ENCODE data around the gene PLAC1.

GRCh38 chrX:134623293-134624045 lies 34.8 kb downstream of the PLAC1 start:
- no peak for TF ChIP-seq ZFP30 (CRISPR knock-in tag; IDR thresholded peaks at IDR 0.05)
- no peak for TF ChIP-seq ESRRG (CRISPR knock-in tag; IDR thresholded peaks at IDR 0.05)
- no peak for TF ChIP-seq SNAI2 (CRISPR knock-in tag; IDR thresholded peaks at IDR 0.05)
- TF ChIP-seq RARB (CRISPR knock-in tag; IDR thresholded peaks at IDR 0.05), result no peak
- TF ChIP-seq PPARA (CRISPR knock-in tag; IDR thresholded peaks at IDR 0.05; ENCODE audit: borderline replicate concordance), result no peak
- TF ChIP-seq CREB5 (CRISPR knock-in tag; IDR thresholded peaks at IDR 0.05; ENCODE audit: low read depth), result no peak
- no peak for TF ChIP-seq ZC3H10 (CRISPR knock-in tag; IDR thresholded peaks at IDR 0.05)
- TF ChIP-seq, protein P1, sequence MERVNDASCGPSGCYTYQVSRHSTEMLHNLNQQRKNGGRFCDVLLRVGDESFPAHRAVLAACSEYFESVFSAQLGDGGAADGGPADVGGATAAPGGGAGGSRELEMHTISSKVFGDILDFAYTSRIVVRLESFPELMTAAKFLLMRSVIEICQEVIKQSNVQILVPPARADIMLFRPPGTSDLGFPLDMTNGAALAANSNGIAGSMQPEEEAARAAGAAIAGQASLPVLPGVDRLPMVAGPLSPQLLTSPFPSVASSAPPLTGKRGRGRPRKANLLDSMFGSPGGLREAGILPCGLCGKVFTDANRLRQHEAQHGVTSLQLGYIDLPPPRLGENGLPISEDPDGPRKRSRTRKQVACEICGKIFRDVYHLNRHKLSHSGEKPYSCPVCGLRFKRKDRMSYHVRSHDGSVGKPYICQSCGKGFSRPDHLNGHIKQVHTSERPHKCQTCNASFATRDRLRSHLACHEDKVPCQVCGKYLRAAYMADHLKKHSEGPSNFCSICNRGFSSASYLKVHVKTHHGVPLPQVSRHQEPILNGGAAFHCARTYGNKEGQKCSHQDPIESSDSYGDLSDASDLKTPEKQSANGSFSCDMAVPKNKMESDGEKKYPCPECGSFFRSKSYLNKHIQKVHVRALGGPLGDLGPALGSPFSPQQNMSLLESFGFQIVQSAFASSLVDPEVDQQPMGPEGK (CRISPR knock-in tag; IDR thresholded peaks at IDR 0.05; ENCODE audit: borderline replicate concordance), result no peak
- TF ChIP-seq ZNF8 (CRISPR knock-in tag; IDR thresholded peaks at IDR 0.05), result no peak
- no peak for TF ChIP-seq ISL1 (CRISPR knock-in tag; IDR thresholded peaks at IDR 0.05)
- TF ChIP-seq TOX (CRISPR knock-in tag; IDR thresholded peaks at IDR 0.05; ENCODE audit: borderline replicate concordance), result no peak
- no peak for TF ChIP-seq ARNTL (CRISPR knock-in tag; IDR thresholded peaks at IDR 0.05; ENCODE audit: borderline replicate concordance, low read depth)
- TF ChIP-seq, protein P2, sequence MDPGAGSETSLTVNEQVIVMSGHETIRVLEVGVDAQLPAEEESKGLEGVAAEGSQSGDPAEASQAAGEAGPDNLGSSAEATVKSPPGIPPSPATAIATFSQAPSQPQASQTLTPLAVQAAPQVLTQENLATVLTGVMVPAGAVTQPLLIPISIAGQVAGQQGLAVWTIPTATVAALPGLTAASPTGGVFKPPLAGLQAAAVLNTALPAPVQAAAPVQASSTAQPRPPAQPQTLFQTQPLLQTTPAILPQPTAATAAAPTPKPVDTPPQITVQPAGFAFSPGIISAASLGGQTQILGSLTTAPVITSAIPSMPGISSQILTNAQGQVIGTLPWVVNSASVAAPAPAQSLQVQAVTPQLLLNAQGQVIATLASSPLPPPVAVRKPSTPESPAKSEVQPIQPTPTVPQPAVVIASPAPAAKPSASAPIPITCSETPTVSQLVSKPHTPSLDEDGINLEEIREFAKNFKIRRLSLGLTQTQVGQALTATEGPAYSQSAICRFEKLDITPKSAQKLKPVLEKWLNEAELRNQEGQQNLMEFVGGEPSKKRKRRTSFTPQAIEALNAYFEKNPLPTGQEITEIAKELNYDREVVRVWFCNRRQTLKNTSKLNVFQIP (CRISPR knock-in tag; IDR thresholded peaks at IDR 0.05; ENCODE audit: borderline replicate concordance, low read depth), result no peak
